Activated CD4-positive, alpha-beta T cell treated with anti-CD3 and anti-CD28 coated beads, Interleukin-2, Interleukin-4, amounts not matched to agents 100 ng/mL and 50 ng/mL, durations not matched to agents 16 hours and 8 hours (primary cell): Measurements from ENCODE around the gene API5.
"Not testable (repeated sequence)": the region's sequence is repeated elsewhere in the genome, so short reads cannot be mapped to it uniquely, and the experiment has no call there.

Experiments
- DNase-seq: peaks from one replicate; pipeline ENCODE4 v3.0.0-alpha.2; 2020; ENCODE audit warnings: low spot score

API5 gene

DNA sequence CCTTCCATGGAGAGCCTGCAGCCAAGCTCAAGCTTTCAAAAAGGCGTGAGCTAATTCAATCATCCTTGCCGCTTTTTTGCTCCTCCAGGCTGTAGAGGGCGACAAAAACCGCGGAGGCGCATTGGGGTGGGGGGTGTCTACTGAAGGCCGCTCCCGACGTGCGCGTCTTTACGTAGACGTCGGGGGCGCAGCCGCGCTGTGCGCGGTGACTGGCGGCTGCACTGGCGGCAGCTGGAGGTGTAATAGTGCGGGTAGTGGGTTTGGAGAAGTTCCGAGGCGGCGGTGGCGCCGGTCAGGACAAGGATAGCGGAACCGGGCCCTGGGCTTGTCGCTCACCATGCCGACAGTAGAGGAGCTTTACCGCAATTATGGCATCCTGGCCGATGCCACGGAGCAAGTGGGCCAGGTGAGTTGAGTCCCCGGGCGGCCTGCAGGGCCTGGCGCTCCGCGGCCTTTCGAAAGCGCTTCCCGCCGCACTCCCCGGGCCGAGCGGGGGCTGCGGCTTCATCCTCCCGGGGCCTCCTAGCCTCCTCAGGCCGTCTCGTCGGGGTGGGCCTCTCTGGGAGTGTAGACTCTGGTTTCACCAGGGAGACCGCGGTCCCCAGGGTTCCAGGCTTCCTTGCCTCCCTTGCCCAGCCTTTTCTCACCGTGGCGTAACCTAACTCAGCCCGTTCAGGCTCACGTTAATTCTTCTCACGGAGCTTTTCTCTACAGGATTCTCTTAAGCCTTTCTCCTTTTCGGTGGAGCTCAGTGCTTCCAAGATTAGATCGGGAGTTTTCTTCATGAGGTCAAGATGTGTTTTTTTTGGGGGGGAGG is at the start of gene API5:
Gene API5, plus strand, starts transcription at position 206 of the 817 bp plus-strand sequence. Its CDS starts 132 bp downstream, at position 338.
- peak; percentile 96 for DNase-seq

DNA sequence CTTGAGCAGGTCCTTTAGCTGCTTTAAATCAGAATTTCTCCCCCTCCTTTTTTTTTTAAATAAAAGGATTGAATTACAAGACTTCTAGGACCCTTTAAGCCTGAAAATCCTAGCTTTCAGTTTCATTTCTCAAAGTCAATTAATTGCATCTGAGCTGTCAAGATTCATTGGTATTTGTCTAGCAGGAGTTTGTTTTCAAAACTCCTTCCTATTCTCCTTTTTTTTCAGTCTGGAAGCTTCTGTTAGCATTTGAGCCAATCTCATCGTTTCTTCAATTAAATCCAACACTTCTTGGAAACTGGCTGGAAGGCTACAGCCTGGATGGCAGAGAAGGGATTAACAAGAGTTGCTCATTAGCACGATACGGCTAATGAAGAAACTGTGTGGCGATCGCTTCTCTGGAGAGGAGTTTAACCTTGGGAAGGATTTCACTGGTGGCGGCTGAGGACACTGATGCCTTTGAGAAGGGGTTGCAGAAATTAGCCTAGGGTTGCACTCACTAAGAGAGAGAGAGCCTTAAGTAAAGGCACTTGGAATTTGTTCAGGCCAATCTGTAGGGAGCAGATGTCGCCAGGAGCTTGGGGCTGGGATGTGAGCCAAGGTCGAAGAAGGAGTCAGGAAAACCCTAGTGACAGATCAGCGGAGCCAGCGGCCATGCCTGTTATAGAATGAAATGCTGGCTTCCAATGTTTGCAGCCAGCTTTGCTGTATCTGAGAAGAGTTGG is 43.8 kb upstream of the API5 start:
- DNase-seq: no peak

DNA sequence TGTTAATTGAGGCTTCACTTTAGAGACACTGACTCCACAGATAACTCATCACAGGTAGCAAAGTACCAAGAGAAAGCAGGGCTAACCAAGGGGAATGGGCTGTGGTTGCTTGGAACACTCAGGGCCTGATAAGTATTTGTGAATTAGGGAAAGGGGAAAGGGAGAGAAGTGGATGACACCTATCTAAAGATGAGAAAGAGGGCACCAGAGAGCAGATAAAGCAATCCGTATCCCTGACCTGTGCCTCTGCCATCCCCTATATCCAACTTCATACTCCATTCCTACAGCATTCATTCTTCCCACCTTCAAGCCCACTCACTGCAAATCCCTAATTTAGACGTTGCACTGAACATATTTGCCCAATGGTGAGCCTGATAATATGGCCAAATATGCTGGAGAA is 43.0 kb upstream of the API5 start:
- no peak for DNase-seq

DNA sequence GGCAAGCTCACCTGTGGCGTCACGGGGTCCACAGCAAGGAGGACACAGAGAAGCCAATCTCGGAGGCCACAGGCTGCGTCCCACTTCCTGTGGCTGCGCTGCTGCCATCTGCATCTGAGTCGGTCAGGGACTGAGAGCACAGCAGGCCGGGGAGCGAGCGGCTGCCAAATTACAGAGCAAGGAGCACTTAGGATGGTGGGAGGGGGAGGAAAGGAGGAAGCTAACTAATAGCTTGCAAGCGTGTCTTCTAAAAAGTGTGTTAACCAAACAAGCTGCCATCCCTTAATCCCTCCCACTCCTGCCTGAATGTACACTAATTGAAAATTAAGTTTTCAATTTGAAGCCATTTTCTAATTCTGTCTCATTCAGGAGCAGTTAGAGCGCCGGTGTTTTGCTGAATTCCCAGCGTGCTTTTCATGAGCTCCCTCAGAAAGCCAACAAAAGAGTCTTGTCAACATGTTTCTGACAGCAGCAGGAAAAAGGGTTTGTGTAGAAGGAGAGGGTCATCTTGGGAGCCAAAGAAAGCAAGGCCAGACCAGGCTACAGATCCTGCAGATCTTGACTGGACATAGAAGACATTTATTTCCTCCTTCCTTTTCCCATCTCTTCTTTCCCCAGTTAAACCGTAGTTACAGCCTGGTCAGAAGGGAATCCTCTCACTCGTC is 42.4 kb upstream of the API5 start:
- no peak for DNase-seq

DNA sequence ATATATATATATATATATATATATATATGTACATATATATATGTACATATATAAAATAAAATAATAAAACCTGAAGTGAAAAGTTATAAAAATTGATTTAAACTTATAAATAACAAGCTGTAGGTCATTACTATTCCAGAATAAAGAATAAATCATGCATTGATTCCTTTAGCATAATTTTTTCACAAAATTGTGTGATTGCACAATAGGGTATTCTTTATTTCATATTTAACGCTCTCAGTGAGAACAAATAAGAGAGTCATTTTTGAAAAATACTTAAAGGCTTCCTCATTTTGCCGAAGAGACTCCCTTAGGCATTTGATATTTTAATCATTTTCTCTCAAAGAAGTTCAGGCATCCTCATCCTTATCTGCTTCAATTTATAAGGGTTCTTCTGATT is 41.3 kb upstream of the API5 start:
- no peak for DNase-seq

DNA sequence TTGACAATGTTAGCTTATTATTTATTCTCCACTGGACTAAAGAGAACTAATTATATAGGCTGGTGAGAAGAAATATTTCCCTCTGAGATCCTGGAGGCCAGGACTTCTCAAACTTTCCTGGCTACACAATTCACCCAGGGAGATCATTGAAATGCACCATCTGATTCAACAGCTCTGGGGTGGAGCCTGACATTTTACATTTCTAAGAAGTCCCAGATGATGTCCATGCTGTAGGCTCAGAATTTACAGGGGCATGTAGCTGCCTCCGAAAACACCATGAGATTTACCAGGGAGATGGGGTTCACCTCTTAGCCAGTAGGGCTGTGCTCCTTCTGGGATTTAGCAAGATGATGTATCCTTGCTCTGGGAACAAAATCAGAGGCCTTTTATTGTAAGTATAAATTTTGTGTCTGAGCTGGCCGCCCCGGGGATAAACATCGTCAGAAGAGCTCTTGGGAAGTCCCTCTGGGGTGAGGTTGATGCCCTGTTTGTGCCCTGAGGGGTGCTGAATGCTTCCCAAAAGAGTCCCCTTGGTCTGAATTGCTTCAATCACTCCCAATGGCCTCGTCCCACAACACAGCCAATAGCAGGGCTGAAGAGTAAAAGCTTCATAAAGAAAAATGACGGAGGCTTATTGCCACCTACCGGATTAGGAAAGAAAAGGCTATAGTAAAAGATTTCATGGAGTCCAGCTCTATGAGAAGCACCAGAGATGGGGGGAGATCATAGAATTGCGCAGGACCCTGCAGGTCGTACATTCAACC is 33.4 kb upstream of the API5 start:
- peak; percentile 9 for DNase-seq

DNA sequence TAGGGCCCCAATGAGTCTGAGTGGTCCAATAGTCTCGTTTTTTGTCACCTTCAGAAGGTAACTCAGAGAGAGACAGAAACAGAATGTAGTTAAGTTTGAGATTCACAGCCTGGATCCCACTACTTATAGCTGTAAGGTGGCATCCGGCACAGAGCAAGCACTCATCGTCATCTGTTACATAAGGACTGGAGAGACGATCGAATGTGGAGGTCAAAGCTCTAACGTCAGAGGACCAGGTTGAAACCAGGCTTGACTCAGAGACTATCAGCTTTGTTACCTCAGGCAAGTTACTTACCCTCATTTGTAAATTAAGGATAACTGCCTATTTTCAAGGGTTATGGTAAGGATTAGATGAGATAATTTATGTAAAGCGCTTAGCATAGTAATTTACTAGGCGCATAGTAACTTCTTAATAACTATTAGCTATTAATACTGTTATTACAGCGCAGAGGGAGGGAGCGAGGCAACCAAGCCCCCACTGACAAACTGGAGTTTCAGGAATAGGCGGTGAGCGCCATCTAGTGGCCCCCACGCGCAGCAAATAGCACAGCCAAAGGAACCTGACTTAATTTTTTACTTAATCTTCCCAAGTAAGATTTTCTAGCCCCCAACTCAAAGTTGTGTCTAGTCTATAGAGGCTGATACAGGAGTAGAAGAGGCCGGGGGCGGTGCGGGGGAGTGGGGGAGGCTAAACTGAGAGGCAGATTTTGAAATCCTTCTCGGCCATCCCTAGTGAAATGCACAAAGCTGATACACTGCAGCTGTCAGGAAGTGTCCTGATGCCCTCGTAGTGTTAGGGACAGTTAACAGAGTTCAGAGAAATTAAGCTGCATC is 29.0 kb upstream of the API5 start:
- peak; percentile 34 for DNase-seq

DNA sequence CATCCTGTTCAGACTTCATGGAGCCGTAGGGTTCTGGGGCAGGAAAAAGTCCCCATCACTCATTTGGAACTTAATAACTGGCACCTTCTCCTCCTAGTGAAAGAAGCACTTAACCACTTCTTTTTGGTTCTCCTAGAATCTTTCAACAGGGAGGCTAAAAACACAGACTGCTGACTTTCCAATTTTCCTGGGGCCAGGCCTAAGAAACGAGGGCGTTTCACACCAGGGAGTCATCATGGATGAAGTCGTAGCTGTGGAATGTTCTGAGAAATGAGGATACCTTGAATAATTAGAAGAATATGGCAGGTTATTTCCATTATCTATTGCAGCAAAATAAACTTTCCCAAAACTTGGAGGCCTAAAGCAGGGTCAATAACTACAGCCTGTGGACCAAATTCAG is 26.0 kb upstream of the API5 start:
- no peak for DNase-seq

DNA sequence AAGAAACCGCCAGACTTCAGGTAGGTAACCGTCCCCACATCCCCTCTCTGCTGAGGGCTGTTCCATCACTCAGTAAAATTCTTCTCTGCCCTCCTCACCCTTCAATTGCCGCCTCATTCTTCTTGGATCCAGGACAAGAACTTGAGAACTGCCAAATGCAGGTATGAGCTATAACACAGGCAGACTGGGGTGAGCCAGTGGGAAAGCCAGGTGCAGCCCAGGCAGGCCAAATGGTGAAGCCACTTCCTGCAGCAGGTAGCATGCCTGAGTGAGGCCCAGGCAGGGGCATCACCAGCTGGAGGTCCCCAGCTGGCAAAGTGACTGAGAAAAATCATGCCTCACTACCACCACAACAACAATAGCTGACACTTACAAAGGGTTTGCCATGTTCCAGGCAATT is 22.4 kb upstream of the API5 start:
- DNase-seq: no peak

DNA sequence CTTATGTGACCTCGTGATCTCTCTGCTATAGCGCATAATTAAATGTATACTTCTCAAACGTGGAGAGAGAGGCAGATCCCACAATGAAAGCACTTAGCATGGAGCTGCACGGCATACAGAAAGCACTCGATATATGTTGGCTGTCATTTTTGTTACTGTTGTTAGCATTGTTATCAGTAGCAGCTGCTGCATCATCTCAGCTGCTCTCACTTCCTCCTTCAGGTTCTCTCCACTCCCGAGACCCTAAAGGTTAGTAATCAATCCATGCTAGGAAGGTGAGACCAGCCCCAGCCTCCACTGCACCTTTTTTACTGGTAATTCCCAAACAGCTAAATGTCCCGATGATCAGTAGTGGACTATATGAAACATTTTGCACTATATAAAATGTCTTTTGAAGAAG is 13.4 kb upstream of the API5 start:
- DNase-seq: no peak

DNA sequence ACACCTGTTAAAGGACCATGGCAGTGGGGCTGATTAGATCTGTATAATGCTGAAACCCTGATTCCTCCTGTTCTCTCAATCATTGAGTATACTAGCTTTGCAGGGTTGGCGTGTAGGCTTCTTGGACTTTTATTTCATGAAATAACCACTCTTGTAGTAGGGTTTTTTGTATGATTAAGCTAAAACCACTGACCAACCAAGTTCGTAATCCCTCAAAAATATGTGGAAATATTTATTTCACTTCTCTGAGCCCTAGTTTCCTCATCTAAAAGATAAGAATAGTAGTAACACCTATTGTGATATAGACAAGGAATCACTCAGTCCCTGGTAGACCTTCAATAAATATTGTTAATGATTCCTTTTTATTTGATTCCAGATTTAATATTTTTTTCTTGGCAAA is 4.2 kb downstream of the API5 start:
- DNase-seq: no peak

DNA sequence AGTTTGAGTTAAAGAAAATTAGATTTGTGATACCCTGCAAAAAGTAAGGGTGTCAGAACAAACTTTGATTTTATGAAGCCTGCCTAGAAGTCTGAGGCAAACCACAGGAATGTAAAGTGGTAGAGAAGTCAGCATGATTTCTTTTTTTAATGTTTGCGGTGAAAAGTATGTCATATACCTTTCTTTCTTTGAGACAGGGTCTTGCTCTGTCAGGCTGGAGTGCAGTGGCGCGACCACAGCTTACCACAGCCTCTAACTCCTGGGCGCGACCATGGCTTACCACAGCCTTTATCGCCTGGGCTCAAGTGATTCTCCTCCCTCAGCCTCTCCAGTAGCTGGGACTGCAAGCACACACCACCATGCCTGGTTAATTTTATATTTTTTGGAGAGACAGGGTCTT is 4.7 kb downstream of the API5 start:
- DNase-seq: peak; percentile 38

DNA sequence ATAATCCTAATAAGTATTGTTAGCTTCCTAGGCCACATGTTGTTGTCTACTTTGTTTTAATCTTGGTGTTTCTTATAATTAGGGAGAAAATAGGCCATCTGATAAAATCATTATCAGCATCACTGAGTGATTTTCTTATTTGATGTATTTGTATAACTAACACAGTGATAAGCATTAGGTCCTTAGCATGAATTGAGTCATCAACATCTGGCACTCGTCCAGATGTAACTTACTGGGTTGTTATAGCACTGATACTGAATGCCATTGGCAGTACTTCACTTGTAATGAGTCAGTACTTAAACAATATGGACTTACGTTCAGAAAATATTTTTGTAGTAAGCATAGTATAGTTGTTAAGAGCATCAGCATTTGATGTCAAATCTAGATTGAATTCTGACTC is 16.2 kb downstream of the API5 start:
- DNase-seq: no peak

DNA sequence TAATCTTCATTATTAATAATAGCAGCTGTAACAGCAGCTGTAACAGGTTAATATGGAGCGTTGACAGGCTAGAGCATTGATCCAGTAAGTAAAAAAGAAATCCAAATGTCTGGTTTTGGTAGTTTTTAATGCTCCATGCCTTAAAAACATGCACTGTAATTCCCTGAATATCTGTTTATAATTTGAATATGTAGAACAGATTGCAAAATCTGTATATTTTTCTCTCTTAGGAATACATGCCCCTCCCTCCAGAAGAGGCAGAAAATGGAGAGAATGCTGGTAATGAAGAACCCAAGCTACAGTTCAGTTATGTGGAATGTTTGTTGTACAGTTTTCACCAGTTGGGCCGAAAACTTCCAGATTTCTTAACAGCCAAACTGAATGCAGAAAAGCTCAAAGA is 16.7 kb downstream of the API5 start:
- no peak for DNase-seq

DNA sequence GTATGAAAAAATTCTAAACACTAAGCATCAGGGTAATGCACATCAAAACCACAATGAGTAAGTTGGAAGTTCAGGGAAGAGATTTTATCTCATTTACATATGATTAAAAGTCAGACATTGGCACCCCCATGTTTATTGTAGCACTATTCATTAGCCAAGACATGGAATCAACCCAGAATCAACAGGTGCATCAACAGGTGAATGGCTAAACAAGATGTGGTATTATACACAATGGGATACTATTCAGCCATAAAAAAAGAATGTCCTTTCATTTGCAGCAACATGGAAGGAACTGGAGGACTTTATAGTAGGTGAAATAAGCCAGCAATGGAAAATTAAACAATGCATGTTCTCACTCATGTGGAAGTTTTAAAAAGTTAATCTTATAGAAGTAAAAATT is 29.4 kb downstream of the API5 start:
- no peak for DNase-seq

DNA sequence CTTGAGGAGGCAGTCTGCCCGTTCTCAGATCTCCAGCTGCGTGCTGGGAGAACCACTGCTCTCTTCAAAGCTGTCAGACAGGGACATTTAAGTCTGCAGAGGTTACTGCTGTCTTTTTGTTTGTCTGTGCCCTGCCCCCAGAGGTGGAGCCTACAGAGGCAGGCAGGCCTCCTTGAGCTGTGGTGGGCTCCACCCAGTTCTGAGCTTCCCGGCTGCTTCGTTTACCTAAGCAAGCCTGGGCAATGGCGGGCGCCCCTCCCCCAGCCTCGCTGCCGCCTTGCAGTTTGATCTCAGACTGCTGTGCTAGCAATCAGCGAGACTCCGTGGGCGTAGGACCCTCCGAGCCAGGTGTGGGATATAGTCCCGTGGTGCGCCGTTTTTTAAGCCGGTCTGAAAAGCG is 39.6 kb downstream of the API5 start:
- not testable (repeated sequence) for DNase-seq

DNA sequence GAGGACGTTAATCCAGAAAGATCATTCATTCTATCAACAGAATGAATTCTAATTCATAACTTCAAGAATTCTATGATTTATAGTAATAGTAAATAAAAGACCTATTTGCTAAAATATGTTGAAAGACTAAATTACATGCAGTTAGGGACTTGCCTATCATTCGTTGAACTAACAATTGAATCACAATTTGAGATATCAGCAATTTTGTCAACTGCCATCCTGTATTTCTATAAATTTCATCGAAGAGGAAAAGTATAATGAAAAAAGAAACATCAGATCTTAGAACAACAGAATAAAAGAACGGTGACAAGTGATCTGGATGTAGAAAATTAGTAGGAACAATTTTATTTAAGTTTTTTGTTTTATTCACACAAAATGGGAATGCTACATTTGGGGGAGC is 42.5 kb downstream of the API5 start:
- DNase-seq: no peak

DNA sequence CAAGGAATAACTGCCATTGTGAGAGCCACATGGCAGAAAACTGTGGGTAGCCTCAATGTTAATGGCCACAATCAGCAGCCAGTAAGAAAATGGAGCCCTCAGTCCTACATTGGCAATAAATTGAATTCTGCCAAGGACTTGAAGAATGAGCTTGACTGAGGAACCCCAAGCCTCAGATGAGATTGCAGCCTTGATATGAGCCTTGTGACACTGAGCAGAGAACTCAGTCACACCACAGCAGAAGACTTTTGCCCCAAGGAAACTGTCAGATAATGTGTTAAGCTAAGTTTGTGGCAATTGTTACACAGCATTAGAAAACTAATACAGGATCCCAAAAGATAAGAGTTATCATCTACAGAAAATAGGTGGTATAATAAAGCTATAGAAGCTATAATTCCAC is 44.5 kb downstream of the API5 start:
- DNase-seq: no peak

DNA sequence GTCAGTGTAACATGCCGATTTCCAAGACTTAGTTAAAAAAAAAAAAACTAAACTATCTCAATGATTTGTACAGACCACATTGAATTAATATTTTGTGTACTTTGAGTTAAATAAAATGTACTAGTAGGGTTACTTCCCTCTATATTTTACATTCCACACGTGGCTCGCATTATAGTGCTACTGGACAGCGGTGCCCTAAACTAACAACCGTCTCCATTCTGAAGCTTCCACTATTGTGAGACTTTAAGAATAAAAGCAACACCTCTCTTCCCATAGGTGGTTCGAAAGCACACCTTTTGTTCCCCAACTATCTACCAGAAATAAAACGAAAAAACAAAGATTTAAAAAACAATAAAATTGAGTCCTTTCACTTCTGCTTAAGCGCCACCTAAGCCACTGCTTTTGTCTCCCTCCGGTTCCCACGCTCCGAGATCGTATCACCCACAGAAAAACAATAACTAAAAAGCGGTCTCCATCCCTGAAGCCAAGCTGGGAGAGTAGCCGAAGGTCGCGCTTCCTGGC is 46.5 kb downstream of the API5 start:
- DNase-seq: no peak

DNA sequence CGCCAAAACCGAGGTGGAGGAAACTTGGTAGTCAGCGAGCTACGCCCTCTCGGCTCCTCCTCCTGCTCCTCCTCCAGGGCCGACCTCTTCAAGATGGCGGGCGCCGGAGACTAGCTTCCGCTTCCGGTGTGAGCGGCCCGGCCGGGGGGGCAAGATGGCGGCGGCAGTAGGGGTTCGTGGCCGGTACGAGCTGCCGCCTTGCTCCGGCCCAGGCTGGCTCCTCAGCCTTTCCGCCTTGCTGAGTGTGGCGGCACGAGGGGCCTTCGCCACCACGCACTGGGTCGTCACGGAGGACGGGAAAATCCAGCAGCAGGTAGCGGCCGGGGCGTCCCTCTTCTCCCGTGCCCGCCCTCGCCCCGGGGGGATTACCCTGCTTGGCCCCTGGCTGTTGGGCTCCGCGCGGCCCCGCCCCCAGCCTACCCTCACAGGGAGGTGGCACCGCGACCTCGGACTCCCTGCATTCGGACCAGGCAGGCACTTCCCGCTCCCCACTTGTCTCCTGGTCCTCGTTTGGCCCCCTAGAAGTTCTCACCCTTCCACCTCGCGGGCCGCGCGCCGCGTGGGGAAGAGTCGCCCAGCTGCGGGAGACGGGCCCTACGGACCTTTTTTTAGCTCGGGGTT is 47.1 kb downstream of the API5 start, which contains the start of gene TTC17:
Gene TTC17, plus strand, starts transcription at position 120 of the 621 bp plus-strand sequence. Its CDS starts 35 bp downstream, at position 155.
- peak; percentile 95 for DNase-seq

DNA sequence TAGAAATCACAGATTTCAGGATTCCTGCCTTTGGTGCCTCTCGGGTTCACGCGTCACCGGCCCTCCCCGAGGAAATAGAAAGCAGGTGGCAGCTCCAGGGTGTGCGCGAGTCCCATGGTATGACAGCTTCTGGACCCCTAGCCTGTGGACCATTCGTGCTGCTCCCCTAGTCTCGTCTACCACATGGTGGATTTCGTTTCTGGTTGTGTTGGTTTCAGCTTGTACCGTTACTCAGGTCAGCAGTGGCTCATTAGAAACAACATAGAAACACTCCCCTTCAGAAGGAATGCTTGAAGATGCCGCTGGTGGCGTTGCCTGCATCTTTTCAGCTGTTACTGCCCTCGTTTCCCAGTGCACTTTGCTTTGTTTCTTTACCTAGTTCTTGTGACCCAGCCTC is 47.6 kb downstream of the API5 start:
- peak; percentile 41 for DNase-seq
